A549 (cell line): Measurements from ENCODE around the gene RECQL. TPM values are rescaled to one million over a fixed set of nuclear protein-coding genes. Genes with fewer than 3 reads are reported as not detected.

Experiments
- ATAC-seq, 2 experiments: fragments of 200-7000 bp in 1 of 2; fragments of >200 bp in 1 of 2; cut with Nextera tagmentation in 1 of 2; cut with Tn5 transposase in 1 of 2; 3 replicates each; pipeline versions ENCODE4 v1.8.0 to v1.9.1; 2018 to 2020; ENCODE audit warnings: mild to moderate bottlenecking in 1 of 2, moderate library complexity in 1 of 2
- CTCF ChIA-PET: fragments of 300-600 bp; sonication (Branson Sonifier 250); formaldehyde crosslinking; extraction: SDS; loops from one replicate; lab custom pipeline; 2021; ENCODE audit warnings: antibody characterized with exemption, inconsistent platforms; lab: Yijun Ruan, JAX
- POLR2A ChIA-PET: fragments of 350-600 bp; formaldehyde crosslinking; extraction: SDS; loops from one replicate; lab custom pipeline; 2021; ENCODE audit warnings: antibody characterized with exemption, inconsistent platforms; lab: Yijun Ruan, JAX
- DNase-seq, 2 experiments: peaks; one replicate each; pipeline versions ENCODE4 v3.0.0 to v3.0.0-alpha.2; 2011 to 2016; ENCODE audit warnings: low read depth in 1 of 2, low spot score in 1 of 2
- FAIRE-seq: peaks from 2 replicates; lab custom pipeline; 2011; peaks lifted over from hg19 to GRCh38; lab: Jason Lieb, UNC
- H3K27ac ChIP-seq, 2 experiments: fragments of >200 bp; sonication (Bioruptor Twin); formaldehyde crosslinking; 3 replicates each; pipeline ENCODE4 v1.5.1; 2016 to 2017
- H3K4me1 ChIP-seq: fragments of >200 bp; sonication (Bioruptor Twin); formaldehyde crosslinking; 3 replicates; pipeline ENCODE4 v1.6.1; 2016
- H3K4me2 ChIP-seq: fragments of >200 bp; sonication (Bioruptor Twin); formaldehyde crosslinking; 3 replicates; pipeline ENCODE4 v1.6.1; 2016
- H3K4me3 ChIP-seq: fragments of >200 bp; sonication (Bioruptor Twin); formaldehyde crosslinking; 3 replicates; pipeline ENCODE4 v1.5.1; 2016
- H3K9me3 ChIP-seq: fragments of >200 bp; sonication (Bioruptor Twin); formaldehyde crosslinking; 3 replicates; pipeline ENCODE4 v1.6.1; 2016
- ATOH8 ChIP-seq: fragments of 250-450 bp; sonication (Bioruptor Pico); IDR thresholded peaks from 2 replicates; pipeline ENCODE4 v1.5.0; 2020; ENCODE audit warnings: low read depth, mild to moderate bottlenecking, moderate library complexity
- CEBPB ChIP-seq, 2 experiments: fragments of >200 bp in 1 of 2; sonication (Bioruptor Twin) in 1 of 2; formaldehyde crosslinking in 1 of 2; IDR thresholded peaks; 2 replicates each; pipeline ENCODE4 v1.6.1; 2012 to 2016
- CHD2 ChIP-seq: fragments of 150-350 bp; IDR thresholded peaks from 2 replicates; pipeline ENCODE4 v1.6.1; 2014; ENCODE audit warnings: low read length; ENCODE audit not compliant: partially characterized antibody
- CHD4 ChIP-seq: fragments of 200-600 bp; sonication (generic); IDR thresholded peaks from 2 replicates; pipeline ENCODE4 v1.6.1; 2016; ENCODE audit warnings: antibody characterized with exemption, mild to moderate bottlenecking, borderline replicate concordance
- EHF ChIP-seq: fragments of 250-450 bp; sonication (Bioruptor Pico); IDR thresholded peaks from 2 replicates; pipeline ENCODE4 v1.5.0; 2020; ENCODE audit warnings: mild to moderate bottlenecking
- EHMT2 ChIP-seq: fragments of 200-600 bp; sonication (generic); IDR thresholded peaks from 2 replicates; pipeline ENCODE4 v1.6.1; 2016; ENCODE audit warnings: antibody characterized with exemption, low read depth, mild to moderate bottlenecking, moderate library complexity
- FOSB ChIP-seq: fragments of 250-450 bp; sonication (Bioruptor Pico); IDR thresholded peaks from 2 replicates; pipeline ENCODE4 v1.5.0; 2020; ENCODE audit warnings: mild to moderate bottlenecking, moderate library complexity
- FOSL2 ChIP-seq, 2 experiments: fragments of 450-650 bp in 1 of 2; fragments of >200 bp in 1 of 2; sonication (Bioruptor Twin) in 1 of 2; formaldehyde crosslinking; IDR thresholded peaks; 2 replicates each; pipeline versions ENCODE4 v1.5.0 to v1.6.1; 2016 to 2020; ENCODE audit warnings: mild to moderate bottlenecking in 1 of 2, moderate library complexity in 1 of 2
- GATA3 ChIP-seq: IDR thresholded peaks from 2 replicates; pipeline ENCODE4 v1.6.1; 2012; ENCODE audit warnings: borderline replicate concordance
- HDAC2 ChIP-seq: fragments of 200-600 bp; sonication (generic); IDR thresholded peaks from 2 replicates; pipeline ENCODE4 v1.6.1; 2016
- HOXB5 ChIP-seq: fragments of 250-450 bp; sonication (Bioruptor Pico); IDR thresholded peaks from 2 replicates; pipeline ENCODE4 v1.5.0; 2020; ENCODE audit warnings: mild to moderate bottlenecking, moderate library complexity
- JUN ChIP-seq, 2 experiments: fragments of >200 bp; sonication (Bioruptor Twin); formaldehyde crosslinking; IDR thresholded peaks; 2 replicates in 1 of 2; 3 replicates in 1 of 2; pipeline ENCODE4 v1.6.1; 2016 to 2017
- JUNB ChIP-seq: fragments of >200 bp; sonication (Bioruptor Twin); formaldehyde crosslinking; IDR thresholded peaks from 2 replicates; pipeline ENCODE4 v1.6.1; 2016
- MAZ ChIP-seq: fragments of 150-350 bp; IDR thresholded peaks from 2 replicates; pipeline ENCODE4 v1.6.1; 2014; ENCODE audit warnings: antibody characterized with exemption, low read depth, low read length, borderline replicate concordance
- MYC ChIP-seq: IDR thresholded peaks from 2 replicates; pipeline ENCODE4 v1.6.1; 2012; ENCODE audit warnings: mild to moderate bottlenecking, inconsistent platforms, low read length, improper control_type of control experiment, borderline replicate concordance
- POLR2AphosphoS2 ChIP-seq: conservative IDR thresholded peaks from 2 replicates; pipeline ENCODE4 v1.6.1; 2012; ENCODE audit warnings: low read length, improper control_type of control experiment, inconsistent platforms
- RAD21 ChIP-seq, 2 experiments: fragments of >200 bp in 1 of 2; sonication (Bioruptor Twin) in 1 of 2; formaldehyde crosslinking in 1 of 2; IDR thresholded peaks in 1 of 2; conservative IDR thresholded peaks in 1 of 2; 2 replicates in 1 of 2; 3 replicates in 1 of 2; pipeline ENCODE4 v1.6.1; 2012 to 2018; ENCODE audit warnings: inconsistent platforms in 1 of 2
- RARB ChIP-seq: fragments of 250-450 bp; sonication (Bioruptor Pico); IDR thresholded peaks from 2 replicates; pipeline ENCODE4 v1.8.0; 2021; ENCODE audit warnings: mild to moderate bottlenecking, moderate library complexity
- RNF2 ChIP-seq: fragments of 200-600 bp; sonication (generic); IDR thresholded peaks from 2 replicates; pipeline ENCODE4 v1.6.1; 2016; ENCODE audit warnings: low read depth, mild to moderate bottlenecking, antibody characterized with exemption, moderate library complexity, borderline replicate concordance
- TP53 ChIP-seq: fragments of 250-450 bp; sonication (Bioruptor Pico); IDR thresholded peaks from 2 replicates; pipeline ENCODE4 v1.5.0; 2021; ENCODE audit warnings: mild to moderate bottlenecking, moderate library complexity
- ZFP36 ChIP-seq: fragments of 450-650 bp; IDR thresholded peaks from 2 replicates; pipeline ENCODE4 v1.6.1; 2014; ENCODE audit warnings: borderline replicate concordance; ENCODE audit not compliant: partially characterized antibody
- WGBS: methylation state at CpG from one replicate; pipeline ENCODE4 v1.1.6; 2017; ENCODE audit errors: missing lambda C conversion rate; 5-methylcytosine and 5-hydroxymethylcytosine counted together
- polyA plus RNA-seq, 4 experiments: library from polyadenylated mRNA; depleted of rRNA in 3 of 4; stranded (reverse); fragments of >200 nt; fragmentation: RNase III in 1 of 4; extraction: RNeasy Plus Mini Kit Qiagen cat#74134 plus additional on column Dnase treatment in 1 of 4; gene quantifications; 2 replicates in 3 of 4; 3 replicates in 1 of 4; pipeline ENCODE4 v1.2.3, GENCODE V29; 2011 to 2017
- TF ChIP-seq, protein P1 (sequence below): fragments of >200 bp; sonication (Bioruptor Twin); formaldehyde crosslinking; IDR thresholded peaks from 3 replicates; pipeline ENCODE4 v1.5.1; 2016
- TF ChIP-seq, protein P2 (sequence below): IDR thresholded peaks from 2 replicates; pipeline ENCODE4 v1.6.1; 2012; ENCODE audit warnings: low read depth, borderline replicate concordance
- TF ChIP-seq, protein P3 (sequence below): fragments of 150-350 bp; IDR thresholded peaks from 2 replicates; pipeline ENCODE4 v1.6.1; 2014; ENCODE audit warnings: low read depth, mild to moderate bottlenecking, low read length

The RECQL gene
- polyA plus RNA-seq, 2 of the 4 experiments (the other 2 are of a cell fraction), result 77.0 to 84.2 TPM

DNA sequence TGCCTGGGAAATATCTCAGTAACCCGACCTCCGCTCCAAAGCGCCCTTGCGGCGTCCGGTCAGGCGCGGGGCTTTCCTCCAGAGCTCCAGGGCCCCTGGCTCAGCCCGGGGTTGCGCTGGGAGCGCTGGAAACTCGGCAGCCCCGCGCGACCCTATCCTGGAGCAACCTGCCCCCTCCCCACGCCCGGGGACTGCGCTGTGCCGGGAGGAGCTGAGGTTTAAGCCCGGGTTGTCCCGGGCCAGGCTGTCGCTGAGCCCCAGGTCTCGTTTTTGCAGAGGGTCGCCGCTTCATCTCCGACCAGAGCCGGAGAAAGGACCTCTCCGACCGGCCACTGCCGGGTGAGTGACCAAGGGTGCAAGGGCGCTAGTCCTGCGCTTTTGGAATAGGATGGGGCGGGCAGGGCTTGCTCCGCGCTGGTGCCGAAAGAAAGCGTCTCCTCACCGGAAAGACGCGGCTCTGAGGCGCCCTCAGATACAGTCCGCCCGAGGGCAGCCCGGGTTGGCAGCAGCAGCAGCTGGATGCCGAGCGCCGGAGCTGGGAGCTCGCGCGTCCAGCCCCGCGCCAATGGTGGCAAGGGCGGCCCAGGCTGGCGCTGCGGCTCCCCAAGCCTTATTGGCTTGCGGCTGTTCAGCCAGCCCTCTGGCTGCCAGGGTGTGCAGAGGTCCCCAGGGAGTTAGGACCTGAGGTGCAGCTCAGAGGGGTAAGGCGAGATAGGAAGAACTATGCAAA, 26.2 kb upstream of the RECQL start (continued):
- no peak for TF ChIP-seq ZFP36
- TF ChIP-seq HDAC2, result peak; percentile 61; the same call in 1 of the 2 replicates
- 0 out of 2 replicates have a peak, but pooled peaks have one; percentile 55 for TF ChIP-seq RNF2

DNA sequence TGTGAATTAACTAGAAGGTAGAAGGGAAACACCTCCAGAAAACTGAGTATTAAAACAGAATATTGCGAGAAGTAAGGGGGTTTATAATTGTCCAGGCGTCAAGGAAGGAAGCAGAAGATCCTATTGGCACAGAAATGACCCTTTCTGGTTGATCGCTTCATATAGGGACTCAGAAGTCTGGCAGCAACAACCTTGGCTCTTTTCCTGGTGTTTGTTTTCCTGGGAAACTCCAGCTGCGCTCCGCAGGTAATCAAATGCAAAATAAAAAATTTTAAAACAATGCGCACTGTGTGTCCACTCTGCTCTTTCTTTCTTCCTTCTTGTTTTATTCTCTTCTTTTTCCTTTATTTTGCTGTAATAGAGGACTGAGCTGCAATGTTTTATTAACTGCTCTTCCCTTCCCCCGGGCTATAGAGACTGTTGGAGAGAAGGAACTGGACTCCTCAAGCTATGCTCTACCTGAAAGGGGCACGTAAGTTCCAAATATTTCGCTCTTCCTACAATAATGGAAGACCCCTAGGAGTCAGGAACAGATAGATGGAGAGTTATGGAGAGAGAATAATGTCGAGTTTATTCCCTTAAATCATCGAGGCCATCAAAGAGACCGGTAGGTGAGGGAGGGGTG, 25.4 kb upstream of the RECQL start:
- POLR2A ChIA-PET, result interaction anchor here (1.0 to 2.9 kb wide), 2 partner anchors 26 to 89 kb away, joined by 5 to 18 read pairs; partner anchors contain the start of genes GOLT1B, PYROXD1 and RECQL
- Histone ChIP-seq H3K9me3 (0 out of 3 replicates have a peak, but pooled peaks cover 2% of the 10 kb centered on the region), H3K27ac (peak overlapping the region; percentile 74 to 93), H3K4me2 (peak overlapping the region; percentile 67), H3K4me1 (peaks cover 28% of the 10 kb centered on the region), H3K4me3 (peak overlapping the region; percentile 59)
- FAIRE-seq, result peak; percentile 59
- peak; percentile 38 to 49; a peak in 5 of 6 replicates for ATAC-seq
- WGBS, result 30% methylated on average over 12 of the region's 12 CpGs
- CTCF ChIA-PET, result interaction anchor here (1.0 to 1.4 kb wide), 3 partner anchors 30 to 137 kb away, joined by 3 to 5 read pairs (median 4); no protein-coding TSS in a partner anchor
- TF ChIP-seq RAD21 (conservative IDR thresholded peaks at IDR 0.05 in 1 of 2, IDR thresholded peaks at IDR 0.05 in 1 of 2), result no peak
- DNase-seq, result no peak

- peak; percentile 51 for FAIRE-seq
- 76% methylated on average over 1 of the region's 1 CpG for WGBS
- Histone ChIP-seq H3K4me2 (peak within 1 kb of the TSS; percentile 67), H3K27ac (peak within 1 kb of the TSS; percentile 74 to 93), H3K4me3 (peak within 1 kb of the TSS; percentile 59), H3K4me1 (peaks cover 28% of the 10 kb centered on the region), H3K9me3 (0 out of 3 replicates have a peak, but pooled peaks cover 2% of the 10 kb centered on the region)
- ChIA-PET CTCF (interaction anchor here (1.4 kb wide), 1 partner anchor 31 kb away, joined by 3 read pairs; no protein-coding TSS in a partner anchor), POLR2A (interaction anchor here (1.0 to 2.9 kb wide), 2 partner anchors 25 to 89 kb away, joined by 5 to 18 read pairs; partner anchors contain the start of genes GOLT1B, PYROXD1 and RECQL)
- peak; percentile 15 to 72 for DNase-seq
- TF ChIP-seq, protein P1, sequence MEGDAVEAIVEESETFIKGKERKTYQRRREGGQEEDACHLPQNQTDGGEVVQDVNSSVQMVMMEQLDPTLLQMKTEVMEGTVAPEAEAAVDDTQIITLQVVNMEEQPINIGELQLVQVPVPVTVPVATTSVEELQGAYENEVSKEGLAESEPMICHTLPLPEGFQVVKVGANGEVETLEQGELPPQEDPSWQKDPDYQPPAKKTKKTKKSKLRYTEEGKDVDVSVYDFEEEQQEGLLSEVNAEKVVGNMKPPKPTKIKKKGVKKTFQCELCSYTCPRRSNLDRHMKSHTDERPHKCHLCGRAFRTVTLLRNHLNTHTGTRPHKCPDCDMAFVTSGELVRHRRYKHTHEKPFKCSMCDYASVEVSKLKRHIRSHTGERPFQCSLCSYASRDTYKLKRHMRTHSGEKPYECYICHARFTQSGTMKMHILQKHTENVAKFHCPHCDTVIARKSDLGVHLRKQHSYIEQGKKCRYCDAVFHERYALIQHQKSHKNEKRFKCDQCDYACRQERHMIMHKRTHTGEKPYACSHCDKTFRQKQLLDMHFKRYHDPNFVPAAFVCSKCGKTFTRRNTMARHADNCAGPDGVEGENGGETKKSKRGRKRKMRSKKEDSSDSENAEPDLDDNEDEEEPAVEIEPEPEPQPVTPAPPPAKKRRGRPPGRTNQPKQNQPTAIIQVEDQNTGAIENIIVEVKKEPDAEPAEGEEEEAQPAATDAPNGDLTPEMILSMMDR, result no peak
- 0 out of 2 replicates have a peak, but pooled peaks have one; percentile 12 for TF ChIP-seq FOSL2 (IDR thresholded peaks at IDR 0.05)
- TF ChIP-seq FOSL2 (CRISPR knock-in tag; IDR thresholded peaks at IDR 0.05), result peak; percentile 64
- TF ChIP-seq HOXB5 (CRISPR knock-in tag), result peak; percentile 95
- peak; percentile 73 to 93 for TF ChIP-seq CEBPB (IDR thresholded peaks at IDR 0.05)
- TF ChIP-seq JUNB, result peak; percentile 24; the same call in 1 of the 2 replicates
- peak in 1 of 2 experiments; percentile 13; a peak in 2 of 6 replicates for ATAC-seq
These were observed 24.6 kb upstream of the RECQL start, which contains the start of gene SPX for GRCh38 chr12:21526053-21526452. SPX (plus strand) TSS chr12:21526296; CDS start chr12:21526473, 177 bp downstream.

- TF ChIP-seq, protein P2, sequence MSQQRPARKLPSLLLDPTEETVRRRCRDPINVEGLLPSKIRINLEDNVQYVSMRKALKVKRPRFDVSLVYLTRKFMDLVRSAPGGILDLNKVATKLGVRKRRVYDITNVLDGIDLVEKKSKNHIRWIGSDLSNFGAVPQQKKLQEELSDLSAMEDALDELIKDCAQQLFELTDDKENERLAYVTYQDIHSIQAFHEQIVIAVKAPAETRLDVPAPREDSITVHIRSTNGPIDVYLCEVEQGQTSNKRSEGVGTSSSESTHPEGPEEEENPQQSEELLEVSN, result no peak
- no peak for TF ChIP-seq GATA3
- TF ChIP-seq EHMT2, result no peak
- no peak for TF ChIP-seq CHD4
- TF ChIP-seq FOSB (CRISPR knock-in tag), result no peak
- TF ChIP-seq, protein P3, sequence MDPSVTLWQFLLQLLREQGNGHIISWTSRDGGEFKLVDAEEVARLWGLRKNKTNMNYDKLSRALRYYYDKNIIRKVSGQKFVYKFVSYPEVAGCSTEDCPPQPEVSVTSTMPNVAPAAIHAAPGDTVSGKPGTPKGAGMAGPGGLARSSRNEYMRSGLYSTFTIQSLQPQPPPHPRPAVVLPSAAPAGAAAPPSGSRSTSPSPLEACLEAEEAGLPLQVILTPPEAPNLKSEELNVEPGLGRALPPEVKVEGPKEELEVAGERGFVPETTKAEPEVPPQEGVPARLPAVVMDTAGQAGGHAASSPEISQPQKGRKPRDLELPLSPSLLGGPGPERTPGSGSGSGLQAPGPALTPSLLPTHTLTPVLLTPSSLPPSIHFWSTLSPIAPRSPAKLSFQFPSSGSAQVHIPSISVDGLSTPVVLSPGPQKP, result no peak
- TF ChIP-seq TP53 (CRISPR knock-in tag), result no peak
- no peak for TF ChIP-seq CHD2
- TF ChIP-seq ATOH8 (CRISPR knock-in tag), result no peak
- no peak for TF ChIP-seq RARB (CRISPR knock-in tag)
- TF ChIP-seq EHF (CRISPR knock-in tag), result no peak
- no peak for TF ChIP-seq HOXB5 (CRISPR knock-in tag)
- no peak for TF ChIP-seq MAZ
- no peak for TF ChIP-seq JUN (IDR thresholded peaks at IDR 0.05)
- no peak for TF ChIP-seq MYC
- no peak for TF ChIP-seq POLR2AphosphoS2
- no peak for FAIRE-seq
- peak in 1 of 2 experiments; percentile 7 for DNase-seq
- Histone ChIP-seq H3K9me3 (0 out of 3 replicates have a peak, but pooled peaks cover 2% of the 10 kb centered on the region), H3K4me1 (peaks cover 16% of the 10 kb centered on the region), H3K4me2 (no peak overlapping the region), H3K27ac (no peak overlapping the region), H3K4me3 (no peak overlapping the region)
- ChIA-PET POLR2A (no interaction called here), CTCF (no interaction called here)
- ATAC-seq, result no peak
These were observed 21.7 kb upstream of the RECQL start for GRCh38 chr12:21523148-21523547.
